GM19023 (cell line): Measurements from ENCODE around the gene DCST1.

Experiments used
- ATAC-seq: cut with Tn5 transposase; IDR thresholded peaks from one replicate; pipeline ENCODE4 v1.9.1; 2021; ENCODE audit warnings: mild to moderate bottlenecking, moderate library complexity; ENCODE audit not compliant: unreplicated experiment

Gene DCST1

DNA sequence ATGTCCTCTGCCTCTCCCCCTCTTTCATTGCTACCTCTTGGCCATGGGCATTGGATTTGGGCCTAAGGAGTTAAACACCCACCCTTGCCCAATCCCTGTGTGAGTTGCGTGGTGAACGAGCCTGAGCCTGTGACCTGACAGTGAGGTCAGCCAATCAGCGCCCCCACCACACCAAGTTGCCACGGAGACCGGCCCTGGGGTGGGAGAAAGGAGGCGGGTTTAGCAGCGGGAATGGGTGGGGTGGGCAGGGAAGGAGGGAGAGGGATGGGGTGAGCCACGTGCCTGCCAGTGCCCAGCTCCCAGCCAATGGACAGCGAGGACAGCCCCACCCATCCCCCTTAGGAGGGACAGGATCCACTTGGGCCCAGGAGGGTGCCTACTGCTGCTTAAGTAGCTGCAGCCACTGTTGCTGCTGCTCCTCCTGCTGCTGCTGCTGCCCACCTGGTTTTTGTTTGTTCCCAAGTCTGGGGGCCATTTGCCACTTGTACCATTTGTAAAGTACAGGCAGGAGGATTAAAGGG, 21.5 kb upstream of the DCST1 start:
- no peak for ATAC-seq

DNA sequence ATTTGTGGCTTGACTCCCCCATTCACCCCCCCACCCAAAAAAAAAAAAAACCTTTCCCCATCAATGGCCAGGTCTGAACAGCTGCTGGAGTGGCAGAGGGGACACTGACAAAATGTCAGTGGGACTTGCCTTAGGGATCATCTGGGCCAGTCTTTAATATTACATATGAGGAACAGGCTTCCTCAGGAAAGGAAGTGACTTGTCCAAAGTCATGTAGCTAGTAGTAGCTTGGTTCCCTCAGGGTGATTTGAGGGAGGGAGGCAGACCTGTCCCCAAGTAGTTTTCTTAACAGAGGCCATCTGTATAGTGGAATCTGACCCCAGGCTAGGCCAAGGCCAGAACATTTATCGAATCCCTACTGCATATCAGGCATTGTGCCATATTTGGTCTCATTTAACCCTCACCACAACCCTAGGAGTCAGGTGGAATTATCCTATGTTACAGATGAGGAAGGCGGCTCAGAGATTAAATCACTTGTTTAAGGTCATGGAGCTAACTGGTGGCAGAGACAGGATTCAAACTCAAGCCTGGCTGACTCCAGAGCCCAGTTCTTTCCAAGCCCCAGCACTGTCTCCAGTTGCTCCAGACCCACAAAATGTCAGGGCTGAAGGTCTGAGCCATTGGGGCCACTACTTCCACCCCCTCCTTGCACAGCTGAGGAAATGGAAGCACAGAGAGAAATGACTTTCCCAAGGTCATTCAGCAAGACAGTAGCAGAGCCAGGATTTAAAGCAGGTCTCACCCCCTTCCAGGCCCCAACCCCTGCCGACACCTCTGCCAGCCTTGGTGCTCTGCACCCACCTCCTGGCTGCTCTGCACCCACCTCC, 20.6 kb upstream of the DCST1 start:
- ATAC-seq = no peak

DNA sequence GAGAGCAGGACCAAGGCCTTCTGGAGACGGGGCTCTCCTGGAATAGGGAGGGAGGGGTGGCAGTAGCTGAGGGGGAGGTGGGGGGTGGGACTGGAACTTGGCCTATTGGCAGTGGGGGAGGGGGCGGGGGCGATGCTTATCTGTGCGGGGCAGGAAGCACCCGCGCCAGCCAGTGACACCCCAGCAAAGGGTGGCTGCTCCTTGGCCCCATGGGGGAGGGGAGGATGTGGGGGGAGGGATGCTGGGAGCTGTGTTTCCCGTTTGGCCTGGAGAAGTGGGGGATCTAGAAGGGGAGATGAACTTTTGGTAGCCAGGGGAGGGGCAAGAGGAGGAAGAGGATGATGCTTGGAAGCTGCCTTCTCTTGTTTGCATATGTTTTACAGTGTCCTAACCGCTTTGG, 20.0 kb upstream of the DCST1 start:
- ATAC-seq = no peak

DNA sequence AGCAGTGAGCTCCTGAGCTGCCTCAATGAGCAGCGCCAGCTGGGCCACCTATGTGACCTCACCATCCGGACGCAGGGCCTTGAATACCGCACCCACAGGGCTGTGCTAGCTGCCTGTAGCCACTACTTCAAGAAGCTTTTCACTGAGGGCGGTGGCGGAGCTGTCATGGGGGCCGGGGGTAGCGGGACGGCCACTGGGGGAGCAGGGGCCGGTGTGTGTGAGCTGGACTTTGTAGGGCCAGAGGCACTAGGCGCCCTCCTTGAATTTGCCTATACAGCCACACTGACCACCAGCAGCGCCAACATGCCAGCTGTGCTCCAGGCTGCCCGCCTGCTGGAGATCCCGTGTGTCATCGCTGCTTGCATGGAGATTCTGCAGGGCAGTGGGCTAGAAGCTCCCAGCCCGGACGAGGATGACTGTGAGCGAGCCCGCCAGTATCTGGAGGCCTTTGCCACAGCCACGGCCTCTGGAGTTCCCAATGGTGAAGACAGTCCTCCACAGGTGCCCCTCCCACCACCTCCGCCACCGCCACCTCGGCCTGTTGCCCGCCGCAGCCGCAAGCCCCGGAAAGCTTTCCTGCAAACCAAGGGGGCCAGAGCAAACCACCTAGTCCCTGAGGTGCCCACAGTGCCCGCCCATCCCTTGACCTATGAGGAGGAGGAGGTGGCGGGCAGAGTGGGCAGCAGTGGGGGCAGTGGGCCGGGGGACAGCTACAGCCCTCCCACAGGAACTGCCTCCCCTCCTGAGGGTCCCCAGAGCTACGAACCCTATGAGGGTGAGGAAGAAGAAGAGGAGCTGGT, 18.7 kb upstream of the DCST1 start:
- no peak for ATAC-seq

DNA sequence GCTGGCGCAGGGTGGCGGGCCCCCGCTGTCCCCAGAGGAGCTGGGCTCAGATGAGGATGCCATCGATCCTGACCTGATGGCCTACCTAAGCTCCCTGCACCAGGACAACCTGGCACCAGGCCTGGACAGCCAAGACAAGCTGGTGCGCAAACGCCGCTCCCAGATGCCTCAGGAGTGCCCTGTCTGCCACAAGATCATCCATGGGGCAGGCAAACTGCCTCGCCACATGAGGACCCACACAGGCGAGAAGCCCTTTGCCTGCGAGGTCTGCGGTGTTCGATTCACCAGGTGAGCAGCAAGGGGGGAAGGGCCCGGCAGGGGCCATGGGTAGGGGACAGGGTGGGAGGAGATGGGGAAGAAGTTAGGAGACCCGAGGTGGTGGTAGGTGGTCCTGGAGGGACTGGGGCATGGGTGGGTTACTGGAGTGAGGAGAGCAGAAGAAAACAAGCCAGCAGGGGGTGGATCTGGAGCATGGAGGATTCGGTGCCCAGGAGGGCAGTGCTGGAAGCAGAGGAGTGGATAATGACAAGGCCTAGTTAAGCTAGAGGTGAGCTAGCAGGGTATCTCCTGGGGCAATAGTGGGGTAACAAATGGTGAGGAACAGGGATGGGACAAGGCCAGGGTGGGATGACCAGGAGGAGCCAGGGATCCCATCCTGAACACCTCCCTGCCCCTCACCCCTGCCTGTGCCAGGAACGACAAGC, 17.9 kb upstream of the DCST1 start:
- no peak for ATAC-seq

DNA sequence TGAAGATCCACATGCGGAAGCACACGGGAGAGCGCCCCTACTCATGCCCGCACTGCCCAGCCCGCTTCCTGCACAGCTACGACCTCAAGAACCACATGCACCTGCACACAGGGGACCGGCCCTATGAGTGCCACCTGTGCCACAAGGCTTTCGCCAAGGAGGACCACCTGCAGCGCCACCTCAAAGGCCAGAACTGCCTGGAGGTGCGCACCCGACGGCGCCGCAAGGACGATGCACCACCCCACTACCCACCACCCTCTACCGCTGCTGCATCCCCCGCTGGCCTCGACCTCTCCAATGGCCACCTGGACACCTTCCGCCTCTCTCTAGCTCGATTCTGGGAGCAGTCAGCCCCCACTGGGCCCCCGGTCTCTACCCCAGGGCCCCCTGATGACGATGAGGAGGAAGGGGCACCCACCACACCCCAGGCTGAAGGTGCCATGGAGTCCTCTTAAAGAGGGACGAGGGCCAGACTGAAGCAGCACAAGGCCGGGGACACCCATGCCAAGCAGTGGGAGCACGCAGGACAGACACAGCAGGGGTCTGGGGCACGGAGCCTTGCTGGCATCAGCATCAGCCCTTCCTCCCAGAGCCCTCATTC, 17.3 kb upstream of the DCST1 start:
- no peak for ATAC-seq

DNA sequence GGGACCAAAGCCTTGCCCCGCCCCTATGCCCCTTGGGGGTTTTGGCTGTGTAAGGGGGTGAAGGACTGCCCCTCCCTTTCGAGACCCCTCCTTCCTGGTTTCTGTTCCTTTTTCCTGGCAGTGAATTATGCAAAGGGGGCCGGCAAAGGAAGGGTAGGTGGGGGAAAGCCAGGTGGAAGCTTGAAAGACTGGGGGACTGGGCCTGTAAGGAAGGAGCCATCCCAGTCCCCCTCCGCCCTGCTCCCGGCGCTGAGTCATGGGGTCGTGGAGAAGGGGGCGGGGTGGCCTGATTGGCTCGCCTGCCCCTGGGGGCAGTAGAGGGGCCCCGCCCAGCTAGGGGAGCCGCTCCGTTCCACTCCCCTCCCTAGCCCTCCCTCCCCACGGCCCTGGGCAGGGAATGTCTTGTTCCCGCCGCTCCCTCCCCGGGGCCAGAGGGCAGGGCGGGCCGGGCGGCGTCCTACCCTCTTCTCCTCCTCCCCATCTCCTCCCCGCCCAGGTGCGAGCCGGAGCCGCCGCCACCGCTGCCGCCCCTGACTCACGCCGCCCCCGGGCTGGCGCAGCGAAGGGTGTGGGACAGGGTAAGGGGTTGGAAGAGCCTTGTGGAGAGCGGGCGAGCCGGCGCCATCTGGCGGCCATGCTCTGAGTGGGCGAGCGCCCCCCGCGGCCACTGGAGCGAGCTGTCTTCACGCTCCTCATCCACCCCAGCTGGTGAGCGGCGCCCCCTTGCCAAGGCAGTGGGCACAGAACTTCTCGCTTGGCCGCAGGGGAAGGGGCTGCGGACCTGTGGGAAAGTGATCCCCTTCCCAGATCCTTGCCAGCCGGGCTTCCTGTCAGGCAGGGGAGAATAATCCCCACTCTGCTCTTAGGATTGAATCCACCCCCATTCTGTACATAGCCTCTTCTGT, 16.3 kb upstream of the DCST1 start:
- peak; percentile 80 for ATAC-seq

DNA sequence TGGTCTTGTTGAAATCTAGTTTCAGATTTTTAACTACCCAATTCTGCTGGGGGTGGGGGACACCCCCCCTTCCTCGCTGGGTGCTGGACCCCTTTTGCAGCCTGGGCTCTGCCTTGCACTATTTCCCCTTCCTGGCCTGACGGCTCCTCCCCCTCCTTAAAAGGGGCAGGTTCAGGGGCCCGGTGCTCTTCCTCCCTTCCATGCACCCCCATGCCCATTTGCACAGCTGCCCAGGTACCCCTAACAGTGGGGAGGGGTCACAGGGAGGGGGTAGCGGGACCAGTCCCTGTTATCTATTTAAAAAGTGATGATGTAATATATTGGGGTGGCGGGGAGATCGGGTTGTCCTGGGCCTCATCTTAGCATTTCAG, 15.7 kb upstream of the DCST1 start:
- no peak for ATAC-seq

DNA sequence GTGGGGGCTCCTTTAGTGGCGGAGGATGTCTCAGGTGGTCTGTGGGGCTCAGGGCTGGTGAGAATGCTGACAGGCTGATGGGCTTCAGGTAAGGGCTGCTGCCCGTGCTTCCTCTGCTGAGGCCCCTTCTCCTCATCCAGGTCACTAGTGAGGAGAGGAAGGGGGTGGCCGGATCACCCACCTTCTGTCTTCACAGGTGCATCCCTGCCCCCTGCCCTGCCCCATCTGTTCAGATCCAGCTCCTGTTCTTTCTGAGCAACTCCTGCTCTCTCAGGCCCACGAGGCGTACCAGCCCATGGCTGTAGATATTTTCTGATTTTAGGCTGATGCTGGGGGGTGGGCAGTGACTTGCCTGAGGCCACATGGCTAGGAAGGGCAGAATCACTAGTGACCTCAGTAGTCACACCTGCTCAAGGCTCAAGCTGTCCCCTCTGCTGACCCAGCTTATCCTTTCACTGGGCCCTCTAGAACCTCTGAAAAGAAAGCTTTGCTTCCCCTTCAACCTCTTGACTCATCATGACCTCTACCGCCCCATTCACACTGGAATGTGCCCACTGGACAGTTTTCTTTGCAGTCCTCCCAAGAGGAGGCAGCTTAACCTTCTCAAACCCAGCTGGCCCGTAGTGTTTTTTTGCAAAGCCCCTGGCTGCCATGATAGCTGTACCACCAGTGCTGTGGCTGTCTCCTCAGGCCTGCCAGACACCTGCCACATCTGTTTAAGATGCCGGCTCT, 14.8 kb upstream of the DCST1 start:
- no peak for ATAC-seq

DNA sequence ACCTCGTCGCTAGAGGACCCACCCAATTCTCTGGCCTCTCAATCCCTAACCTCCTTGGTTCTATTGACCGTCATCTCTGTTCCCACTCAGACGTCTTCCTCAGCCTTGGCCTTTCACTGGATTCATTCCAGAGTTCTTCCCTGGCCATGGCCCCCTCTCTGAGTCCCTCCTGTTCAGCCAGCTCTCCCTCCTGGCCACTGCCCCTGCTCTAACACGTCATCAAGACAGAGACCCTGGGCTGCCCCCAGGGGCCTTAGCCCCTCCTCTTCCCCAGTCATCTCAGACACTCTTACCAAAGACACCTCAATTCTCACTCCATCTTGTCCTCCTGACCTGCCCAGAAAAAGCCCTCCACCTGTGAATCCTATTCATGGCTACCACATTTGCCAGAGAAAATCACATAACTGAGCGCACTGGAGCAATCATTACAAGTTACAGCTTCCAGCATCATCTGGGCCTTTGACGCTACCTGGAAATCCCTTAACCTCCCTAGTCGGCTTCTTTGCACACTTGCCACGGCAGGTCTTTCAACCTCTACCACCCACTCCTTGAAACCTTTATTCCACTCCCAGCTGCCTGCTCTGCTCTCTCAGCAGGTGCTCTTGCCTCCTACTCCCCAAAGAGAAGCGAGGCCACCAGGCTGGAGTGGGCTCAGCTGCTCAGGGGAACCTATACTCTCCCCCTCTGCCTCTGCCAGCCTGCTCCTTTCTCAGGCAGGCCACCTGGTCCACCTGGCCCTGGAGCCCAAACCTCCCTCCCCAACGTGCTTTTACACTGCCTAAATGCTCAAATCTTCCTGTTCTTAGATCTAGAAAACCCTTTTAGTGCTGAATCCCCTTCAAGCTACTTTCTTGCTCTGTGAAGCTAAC, 14.0 kb upstream of the DCST1 start:
- ATAC-seq = no peak

DNA sequence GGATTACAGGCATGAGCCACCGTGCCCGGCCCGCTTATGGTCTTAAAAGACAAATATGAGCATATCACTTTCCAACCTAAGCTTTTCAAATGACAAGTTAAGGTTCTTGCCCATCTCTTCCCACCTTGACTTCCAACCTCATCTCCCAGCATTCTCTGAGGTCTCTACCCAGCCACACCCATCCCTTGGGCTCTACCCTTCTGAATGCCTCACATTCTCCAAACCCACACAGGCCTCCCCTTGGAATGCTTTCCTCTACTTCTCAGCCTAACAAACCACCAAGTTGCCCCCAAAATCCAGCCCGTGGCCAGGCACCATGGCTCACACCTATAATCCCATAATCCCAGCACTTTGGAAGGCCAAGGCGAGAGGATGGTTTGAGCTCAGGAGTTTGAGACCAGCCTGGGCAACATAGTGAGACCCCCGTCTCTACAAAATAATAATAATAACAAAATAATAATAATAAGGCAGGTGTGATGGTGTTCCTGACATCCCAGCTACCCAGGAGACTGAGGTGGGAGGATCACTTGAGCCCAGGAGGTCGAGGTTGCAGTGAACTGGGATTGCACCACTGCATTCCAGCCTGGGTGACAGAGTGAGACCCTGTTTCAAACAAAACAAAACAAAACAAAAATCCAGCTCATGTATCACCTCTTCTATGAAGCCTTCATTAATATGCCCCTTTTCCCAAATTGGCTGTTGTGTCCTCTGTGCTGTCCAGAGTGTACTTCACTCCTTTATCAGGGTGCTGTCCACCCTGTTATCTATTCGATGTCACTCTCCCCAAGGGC, 11.3 kb upstream of the DCST1 start:
- ATAC-seq = no peak

DNA sequence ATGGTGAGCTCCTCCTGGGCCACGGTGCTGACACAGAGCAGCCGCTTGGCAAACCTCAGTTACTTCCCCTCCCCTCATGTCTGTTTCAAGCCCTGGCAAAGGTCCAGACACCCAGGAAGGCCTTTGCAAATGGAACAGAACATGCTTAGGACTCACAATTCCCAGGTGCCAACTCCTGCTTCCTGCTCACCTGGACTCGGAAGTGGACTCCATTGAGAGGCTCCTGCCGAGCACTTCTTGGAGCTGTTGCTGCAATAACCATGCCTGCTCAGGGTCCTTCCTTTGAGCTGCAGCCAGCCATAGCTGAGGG, 10.7 kb upstream of the DCST1 start:
- ATAC-seq = no peak

DNA sequence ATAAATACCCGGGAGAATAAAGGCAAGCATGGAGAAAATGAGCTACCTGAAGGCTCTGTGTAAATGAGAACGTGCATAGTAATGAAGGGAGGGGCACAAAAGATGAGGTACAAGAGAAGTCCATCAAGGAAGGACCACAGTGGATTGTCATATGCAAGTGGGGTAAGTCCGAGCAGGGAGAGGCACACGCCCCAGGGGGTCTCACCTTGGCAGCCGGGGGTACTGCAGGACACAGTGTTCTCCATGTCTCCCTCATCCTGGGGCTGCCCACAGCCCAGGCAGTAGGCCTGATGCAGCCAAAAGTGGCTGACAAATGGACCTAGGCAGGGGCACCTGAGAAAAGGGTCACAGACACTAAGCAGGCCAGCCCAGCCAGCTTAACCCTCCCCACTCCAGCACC, 10.0 kb upstream of the DCST1 start:
- no peak for ATAC-seq

DNA sequence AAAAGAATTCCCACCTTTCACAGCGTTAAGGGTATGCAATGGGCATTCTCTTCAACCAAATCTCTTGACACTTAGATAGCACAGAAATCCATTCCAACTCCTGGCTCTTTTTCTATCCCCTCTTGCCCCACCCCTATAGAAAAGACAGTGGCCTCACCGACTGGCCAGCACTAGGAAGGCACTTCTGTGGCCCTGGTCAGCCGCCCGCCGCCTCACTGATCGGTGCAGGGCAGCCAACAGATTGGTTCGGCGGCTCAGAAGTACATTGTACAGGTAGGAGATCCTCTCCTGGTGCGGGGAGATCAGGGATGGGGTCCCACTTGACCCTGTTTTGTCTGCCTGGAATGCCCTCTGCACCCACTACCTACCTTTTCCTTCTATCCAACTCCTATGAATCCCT, 9.3 kb upstream of the DCST1 start:
- ATAC-seq = no peak

DNA sequence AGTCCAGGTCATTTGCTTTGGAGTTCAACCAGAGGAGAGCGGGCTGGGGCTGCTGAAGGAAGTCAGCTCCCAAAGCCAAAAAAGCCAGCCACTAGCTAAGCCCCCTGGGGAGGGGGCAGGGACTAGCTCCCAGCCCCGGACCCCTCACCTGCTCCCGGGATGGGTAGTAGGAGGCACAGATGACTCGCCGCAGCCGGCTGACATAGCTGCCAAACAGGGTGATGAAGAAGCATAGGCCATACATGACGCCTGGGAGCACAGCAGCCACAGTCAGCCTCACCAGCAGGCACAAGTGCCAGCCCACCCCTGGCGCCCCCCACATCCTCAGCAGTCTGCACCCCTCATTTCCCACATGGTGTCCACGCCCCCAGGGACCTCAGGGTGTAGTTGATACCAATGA, 7.5 kb upstream of the DCST1 start:
- ATAC-seq = no peak

DNA sequence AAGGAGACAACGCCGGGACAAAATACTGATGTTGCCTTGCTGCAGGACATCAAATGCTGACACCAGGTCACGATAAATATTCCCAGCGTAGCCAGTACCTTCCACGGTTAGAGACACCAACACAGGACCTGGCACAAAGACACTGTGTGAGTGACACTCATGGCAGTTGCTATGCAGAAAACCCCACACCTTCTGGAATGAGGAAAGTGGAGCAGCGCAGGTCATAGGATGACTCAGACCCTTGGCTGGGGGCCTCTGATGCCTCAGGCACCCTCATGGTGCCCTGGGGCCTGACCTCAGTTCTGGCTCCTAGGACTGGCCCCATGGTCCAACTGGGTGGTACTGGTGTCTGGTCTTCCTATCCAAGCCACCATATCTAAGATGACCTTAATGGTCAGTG, 7.0 kb upstream of the DCST1 start:
- ATAC-seq = no peak

DNA sequence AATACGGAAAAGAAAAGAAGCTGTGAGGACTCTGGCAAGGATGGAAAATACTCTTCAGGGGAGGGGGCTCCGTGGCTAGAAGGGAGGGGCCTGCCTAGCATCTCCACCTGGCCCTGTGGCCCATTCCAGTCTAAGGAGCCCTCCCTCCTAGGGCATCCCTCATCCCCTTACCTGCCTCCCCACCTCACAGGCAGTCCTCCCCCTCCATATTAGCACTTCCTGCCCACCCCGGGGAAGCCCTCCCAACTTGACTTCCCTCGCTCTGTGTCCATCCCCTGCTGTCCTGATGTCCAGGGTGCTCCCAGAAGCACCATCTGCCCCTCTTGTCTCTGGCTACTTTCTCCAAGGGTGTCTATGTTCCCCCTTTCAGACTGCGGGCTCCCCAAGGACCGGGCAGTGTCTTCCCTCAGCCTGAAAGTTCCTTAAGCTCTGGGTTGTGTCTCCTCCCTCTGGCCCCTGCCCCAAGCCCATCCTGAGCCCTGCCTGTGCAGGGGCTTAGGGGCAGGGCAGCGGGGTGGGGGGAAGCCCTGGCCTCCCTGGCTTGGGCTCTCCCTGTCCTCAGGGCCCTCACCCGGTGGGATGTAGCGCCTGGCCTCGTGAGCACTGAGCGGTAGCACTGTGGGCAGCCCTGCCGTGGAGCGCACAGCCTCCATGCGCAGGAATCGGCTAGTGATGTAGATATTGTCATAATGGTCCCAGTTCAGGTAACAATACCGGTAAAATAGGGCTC, 3.9 kb upstream of the DCST1 start:
- no peak for ATAC-seq
